Osteocyte (in vitro differentiated cells): ENCODE measurements around the gene IL18. TPM values are rescaled to one million over a fixed set of nuclear protein-coding genes. Genes with fewer than 3 reads are reported as not detected.

Source experiments
- DNase-seq: peaks from one replicate; pipeline ENCODE4 v3.0.0; 2021; ENCODE audit warnings: mixed read lengths; ENCODE audit not compliant: unreplicated experiment; ENCODE audit errors: extremely low spot score
- H3K27ac Mint-ChIP-seq: one replicate; pipeline ENCODE4 v1.8.0; 2021; ENCODE audit warnings: mild to moderate bottlenecking, mixed read lengths; ENCODE audit not compliant: unreplicated experiment
- H3K27me3 Mint-ChIP-seq: one replicate; pipeline ENCODE4 v1.8.0; 2021; ENCODE audit warnings: mixed read lengths; ENCODE audit not compliant: unreplicated experiment
- H3K36me3 Mint-ChIP-seq: one replicate; pipeline ENCODE4 v1.8.0; 2021; ENCODE audit warnings: mixed read lengths; ENCODE audit not compliant: unreplicated experiment
- H3K4me1 Mint-ChIP-seq: one replicate; pipeline ENCODE4 v1.8.0; 2021; ENCODE audit warnings: mixed read lengths; ENCODE audit not compliant: unreplicated experiment
- H3K4me3 Mint-ChIP-seq: one replicate; pipeline ENCODE4 v1.8.0; 2021; ENCODE audit warnings: mild to moderate bottlenecking, moderate library complexity, mixed read lengths; ENCODE audit not compliant: unreplicated experiment
- H3K9me3 Mint-ChIP-seq: one replicate; pipeline ENCODE4 v1.8.0; 2021; ENCODE audit warnings: mixed read lengths; ENCODE audit not compliant: unreplicated experiment
- total RNA-seq: library from RNA; stranded (reverse); gene quantifications from 2 replicates; pipeline ENCODE4 v1.2.1, GENCODE V29; 2021
- TF ChIP-seq, protein P1 (sequence below): fragments of 200-600 bp; sonication (generic); IDR thresholded peaks from 2 replicates; pipeline ENCODE4 v1.5.0; 2021; ENCODE audit warnings: antibody characterized with exemption, mild to moderate bottlenecking, moderate library complexity

Gene IL18
- total RNA-seq, 1 donor from 2014 or later, result 0.59 TPM

DNA sequence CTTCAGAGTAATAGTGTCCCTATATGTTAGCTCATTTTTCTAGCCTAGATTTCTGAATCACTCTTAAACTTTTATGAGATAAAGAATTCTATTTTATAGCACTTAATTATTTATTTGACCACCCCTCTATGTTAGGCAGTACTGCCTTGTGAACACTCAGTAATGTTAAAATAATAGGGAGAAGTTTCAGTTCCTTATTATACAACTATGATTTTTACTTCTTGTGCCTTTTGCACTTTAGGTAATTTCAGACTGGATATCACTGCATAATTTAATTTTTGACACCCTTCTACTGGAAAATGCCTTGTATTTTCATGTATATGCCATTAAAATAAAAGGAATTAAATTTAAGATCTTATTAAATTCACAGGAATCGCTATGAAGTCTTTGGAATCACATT, 14.5 kb upstream of the IL18 start:
- Mint-ChIP-seq H3K36me3 (no peaks in the 10 kb centered on the region), H3K4me1 (peaks cover 12% of the 10 kb centered on the region), H3K4me3 (no peak overlapping the region), H3K9me3 (no peaks in the 10 kb centered on the region), H3K27ac (no peak overlapping the region), H3K27me3 (peaks cover 50% of the 10 kb centered on the region)
- DNase-seq, result no peak
- TF ChIP-seq, protein P1, sequence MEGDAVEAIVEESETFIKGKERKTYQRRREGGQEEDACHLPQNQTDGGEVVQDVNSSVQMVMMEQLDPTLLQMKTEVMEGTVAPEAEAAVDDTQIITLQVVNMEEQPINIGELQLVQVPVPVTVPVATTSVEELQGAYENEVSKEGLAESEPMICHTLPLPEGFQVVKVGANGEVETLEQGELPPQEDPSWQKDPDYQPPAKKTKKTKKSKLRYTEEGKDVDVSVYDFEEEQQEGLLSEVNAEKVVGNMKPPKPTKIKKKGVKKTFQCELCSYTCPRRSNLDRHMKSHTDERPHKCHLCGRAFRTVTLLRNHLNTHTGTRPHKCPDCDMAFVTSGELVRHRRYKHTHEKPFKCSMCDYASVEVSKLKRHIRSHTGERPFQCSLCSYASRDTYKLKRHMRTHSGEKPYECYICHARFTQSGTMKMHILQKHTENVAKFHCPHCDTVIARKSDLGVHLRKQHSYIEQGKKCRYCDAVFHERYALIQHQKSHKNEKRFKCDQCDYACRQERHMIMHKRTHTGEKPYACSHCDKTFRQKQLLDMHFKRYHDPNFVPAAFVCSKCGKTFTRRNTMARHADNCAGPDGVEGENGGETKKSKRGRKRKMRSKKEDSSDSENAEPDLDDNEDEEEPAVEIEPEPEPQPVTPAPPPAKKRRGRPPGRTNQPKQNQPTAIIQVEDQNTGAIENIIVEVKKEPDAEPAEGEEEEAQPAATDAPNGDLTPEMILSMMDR, result no peak

DNA sequence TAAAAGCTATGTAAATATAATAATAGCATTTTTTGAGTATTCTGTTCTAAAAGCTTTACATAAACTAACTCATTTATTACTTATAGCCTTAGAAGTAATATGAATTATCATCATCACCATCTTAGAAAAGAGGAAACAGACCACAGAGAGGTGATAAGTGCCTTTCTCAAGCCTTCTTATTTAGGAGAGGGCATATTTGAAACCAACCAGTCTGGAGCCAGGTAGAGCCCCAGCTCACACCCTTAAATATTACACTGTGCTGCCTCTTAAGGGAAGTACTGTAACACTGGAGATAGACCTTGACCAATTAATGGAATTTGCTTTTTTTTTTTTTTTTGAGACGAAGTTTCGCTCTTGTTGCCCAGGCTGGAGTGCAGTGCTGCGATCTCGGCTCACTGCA, 13.7 kb upstream of the IL18 start:
- H3K4me3 Mint-ChIP-seq, result no peak overlapping the region
- H3K4me1 Mint-ChIP-seq, result peaks cover 12% of the 10 kb centered on the region

DNA sequence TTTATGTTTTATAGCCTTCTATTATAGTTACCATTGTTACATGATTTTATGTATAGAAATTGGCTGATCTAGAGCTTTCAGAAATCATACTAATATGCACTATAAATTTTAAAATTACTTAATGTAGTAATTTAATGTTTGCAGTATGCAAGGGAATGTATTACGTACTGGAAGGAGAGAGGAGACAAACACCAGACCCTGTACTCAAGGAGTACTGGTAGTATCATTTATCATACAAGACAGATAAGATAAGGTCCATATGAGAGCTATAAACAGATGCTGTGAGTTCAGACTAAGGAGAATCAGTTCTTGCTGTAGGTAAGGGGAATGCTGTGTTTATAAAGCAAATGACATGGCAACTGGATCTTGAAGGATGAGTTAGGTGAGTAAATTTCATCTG, 12.2 kb upstream of the IL18 start:
- no peaks in the 10 kb centered on the region for H3K9me3 Mint-ChIP-seq
- TF ChIP-seq, protein P1, result no peak
- H3K27me3 Mint-ChIP-seq, result peaks cover 44% of the 10 kb centered on the region
- H3K4me1 Mint-ChIP-seq, result peaks cover 12% of the 10 kb centered on the region
- no peak overlapping the region for H3K4me3 Mint-ChIP-seq
- no peaks in the 10 kb centered on the region for H3K36me3 Mint-ChIP-seq
- H3K27ac Mint-ChIP-seq, result no peak overlapping the region
- DNase-seq, result no peak

More for the DNA sequence above, 13.7 kb upstream of the IL18 start:
- no peak for DNase-seq
- Mint-ChIP-seq H3K27me3 (peaks cover 44% of the 10 kb centered on the region), H3K9me3 (no peaks in the 10 kb centered on the region), H3K27ac (no peak overlapping the region), H3K36me3 (no peaks in the 10 kb centered on the region)
- TF ChIP-seq, protein P1, result no peak

- peak overlapping the region; percentile 62 for H3K4me3 Mint-ChIP-seq
Observed at GRCh38 chr11:112175599-112175952, 11.7 kb upstream of the IL18 start.

GRCh38 chr11:112174789-112175598, 11.1 kb upstream of the IL18 start, which contains the start of gene BCO2:
Gene BCO2 (plus strand): TSS chr11:112175512. CDS start chr11:112175602, 90 bp downstream.
- peak within 1 kb of the TSS; percentile 62 for H3K4me3 Mint-ChIP-seq
- TF ChIP-seq, protein P1, result peak; percentile 77
- no peaks in the 10 kb centered on the region for H3K9me3 Mint-ChIP-seq
- peaks cover 12% of the 10 kb centered on the region for H3K4me1 Mint-ChIP-seq
- H3K27ac Mint-ChIP-seq, result peak within 1 kb of the TSS; percentile 82
- H3K27me3 Mint-ChIP-seq, result peaks cover 39% of the 10 kb centered on the region
- H3K36me3 Mint-ChIP-seq, result no peaks in the 10 kb centered on the region
- DNase-seq, result peak; percentile 88

More at GRCh38 chr11:112175599-112175952, 11.7 kb upstream of the IL18 start:
- Mint-ChIP-seq H3K27ac (no peak overlapping the region), H3K9me3 (no peaks in the 10 kb centered on the region), H3K36me3 (no peaks in the 10 kb centered on the region), H3K27me3 (peaks cover 44% of the 10 kb centered on the region), H3K4me1 (peaks cover 12% of the 10 kb centered on the region)
- no peak for DNase-seq
- TF ChIP-seq, protein P1, result no peak
